Adipocyte (in vitro differentiated cells): ENCODE data around the gene KLF3.
"Not testable (repeated sequence)": the region's sequence is repeated elsewhere in the genome, so short reads cannot be mapped to it uniquely, and the experiment has no call there.

Experiments
- DNase-seq: peaks from one replicate; pipeline ENCODE4 v3.0.0-alpha.2; 2015; ENCODE audit warnings: low read depth
- H3K27me3 ChIP-seq: replicated peaks from 2 replicates; pipeline ENCODE4 v1.7.0; 2013; ENCODE audit warnings: mild to moderate bottlenecking, low read length, moderate library complexity; ENCODE audit not compliant: control insufficient read depth, insufficient read depth
- H3K36me3 ChIP-seq: 2 replicates; pipeline ENCODE4 v1.7.0; 2013; ENCODE audit warnings: low read length, mild to moderate bottlenecking, moderate library complexity; ENCODE audit not compliant: control insufficient read depth, insufficient read depth, severe bottlenecking
- H3K4me1 ChIP-seq: 2 replicates; pipeline ENCODE4 v1.7.0; 2013; ENCODE audit warnings: mild to moderate bottlenecking, low read length, moderate library complexity; ENCODE audit not compliant: control insufficient read depth, insufficient read depth
- H3K4me3 ChIP-seq: 2 replicates; pipeline ENCODE4 v1.7.0; 2013; ENCODE audit warnings: mild to moderate bottlenecking, low read length, moderate library complexity
- H3K9ac ChIP-seq: 2 replicates; pipeline ENCODE4 v1.7.0; 2013; ENCODE audit warnings: mild to moderate bottlenecking, low read length, moderate library complexity
- H3K9me3 ChIP-seq: 2 replicates; pipeline ENCODE4 v1.7.0; 2013; ENCODE audit warnings: mild to moderate bottlenecking, low read length, moderate library complexity; ENCODE audit not compliant: control insufficient read depth

KLF3 gene

GRCh38 chr4:38663801-38664705 lies at the start of gene KLF3:
TSS of gene KLF3 (plus strand) at chr4:38664199. CDS start at chr4:38680626, 16,427 bp downstream.
- Histone ChIP-seq H3K4me1 (peaks cover 36% of the 10 kb centered on the region), H3K36me3 (no peaks in the 10 kb centered on the region), H3K9me3 (no peaks in the 10 kb centered on the region), H3K4me3 (peak within 1 kb of the TSS; percentile 95), H3K9ac (peak within 1 kb of the TSS; percentile 96), H3K27me3 (no peaks in the 10 kb centered on the region)
- DNase-seq, result peak; percentile 98

GRCh38 chr4:38614231-38614630 lies 49.8 kb upstream of the KLF3 start:
- Histone ChIP-seq H3K4me1 (no peaks in the 10 kb centered on the region), H3K4me3 (no peak overlapping the region), H3K27me3 (no peaks in the 10 kb centered on the region), H3K9me3 (no peaks in the 10 kb centered on the region), H3K9ac (no peak overlapping the region), H3K36me3 (no peaks in the 10 kb centered on the region)
- peak; percentile 21 for DNase-seq

GRCh38 chr4:38615847-38616246 lies 48.2 kb upstream of the KLF3 start:
- Histone ChIP-seq H3K4me1 (peaks cover 4% of the 10 kb centered on the region), H3K9ac (no peak overlapping the region), H3K27me3 (no peaks in the 10 kb centered on the region), H3K4me3 (no peak overlapping the region), H3K36me3 (no peaks in the 10 kb centered on the region), H3K9me3 (no peaks in the 10 kb centered on the region)
- no peak for DNase-seq

GRCh38 chr4:38618505-38618904 lies 45.5 kb upstream of the KLF3 start:
- Histone ChIP-seq H3K9me3 (no peaks in the 10 kb centered on the region), H3K4me3 (no peak overlapping the region), H3K9ac (no peak overlapping the region), H3K36me3 (no peaks in the 10 kb centered on the region), H3K27me3 (no peaks in the 10 kb centered on the region), H3K4me1 (peaks cover 10% of the 10 kb centered on the region)
- no peak for DNase-seq

- Histone ChIP-seq H3K4me1 (peaks cover 10% of the 10 kb centered on the region), H3K9me3 (no peaks in the 10 kb centered on the region), H3K4me3 (no peak overlapping the region), H3K36me3 (no peaks in the 10 kb centered on the region), H3K9ac (no peak overlapping the region), H3K27me3 (no peaks in the 10 kb centered on the region)
- no peak for DNase-seq
Observed at GRCh38 chr4:38619316-38619715, 44.7 kb upstream of the KLF3 start.

GRCh38 chr4:38620065-38620464 lies 43.9 kb upstream of the KLF3 start:
- DNase-seq, result peak; percentile 15

GRCh38 chr4:38620527-38621027 lies 43.4 kb upstream of the KLF3 start:
- Histone ChIP-seq H3K36me3 (no peaks in the 10 kb centered on the region), H3K9me3 (no peaks in the 10 kb centered on the region), H3K27me3 (no peaks in the 10 kb centered on the region), H3K4me1 (peaks cover 10% of the 10 kb centered on the region), H3K9ac (no peak overlapping the region), H3K4me3 (no peak overlapping the region)
- peak; percentile 28 for DNase-seq

More at GRCh38 chr4:38620065-38620464, 43.9 kb upstream of the KLF3 start:
- Histone ChIP-seq H3K36me3 (no peaks in the 10 kb centered on the region), H3K27me3 (no peaks in the 10 kb centered on the region), H3K4me1 (peaks cover 10% of the 10 kb centered on the region), H3K9me3 (no peaks in the 10 kb centered on the region), H3K9ac (no peak overlapping the region), H3K4me3 (no peak overlapping the region)

- Histone ChIP-seq H3K36me3 (no peaks in the 10 kb centered on the region), H3K4me3 (no peak overlapping the region), H3K4me1 (peaks cover 10% of the 10 kb centered on the region), H3K9ac (no peak overlapping the region), H3K9me3 (no peaks in the 10 kb centered on the region), H3K27me3 (no peaks in the 10 kb centered on the region)
- DNase-seq, result peak; percentile 95
Observed at GRCh38 chr4:38621028-38621684, 42.8 kb upstream of the KLF3 start.

- DNase-seq, result no peak
- H3K36me3 ChIP-seq, result no peaks in the 10 kb centered on the region
- H3K9ac ChIP-seq, result no peak overlapping the region
- peaks cover 10% of the 10 kb centered on the region for H3K4me1 ChIP-seq
- H3K9me3 ChIP-seq, result no peaks in the 10 kb centered on the region
- no peaks in the 10 kb centered on the region for H3K27me3 ChIP-seq
- H3K4me3 ChIP-seq, result no peak overlapping the region
Observed at GRCh38 chr4:38621831-38622230, 42.2 kb upstream of the KLF3 start.

GRCh38 chr4:38622340-38622739 lies 41.7 kb upstream of the KLF3 start:
- H3K9me3 ChIP-seq, H3K36me3 ChIP-seq, H3K4me3 ChIP-seq, H3K9ac ChIP-seq, DNase-seq, H3K27me3 ChIP-seq: not testable (repeated sequence)
- peaks cover 10% of the 10 kb centered on the region for H3K4me1 ChIP-seq

- DNase-seq, result no peak
- Histone ChIP-seq H3K9me3 (no peaks in the 10 kb centered on the region), H3K27me3 (no peaks in the 10 kb centered on the region), H3K36me3 (no peaks in the 10 kb centered on the region), H3K9ac (no peak overlapping the region), H3K4me3 (no peak overlapping the region), H3K4me1 (peaks cover 10% of the 10 kb centered on the region)
Observed at GRCh38 chr4:38623260-38623659, 40.7 kb upstream of the KLF3 start.
